Nephron progenitor cell (in vitro differentiated cells): ENCODE measurements around the gene NFRKB.

Source experiments
- DNase-seq: peaks from one replicate; pipeline ENCODE4 v3.0.0; 2021
- H3K27ac Mint-ChIP-seq: 2 replicates; pipeline ENCODE4 v1.8.0; 2021; ENCODE audit warnings: mild to moderate bottlenecking, moderate library complexity, mixed read lengths
- H3K27me3 Mint-ChIP-seq: 2 replicates; pipeline ENCODE4 v1.8.0; 2021; ENCODE audit warnings: mild to moderate bottlenecking, low read depth, mixed read lengths; ENCODE audit not compliant: poor library complexity
- H3K36me3 Mint-ChIP-seq: 2 replicates; pipeline ENCODE4 v1.8.0; 2021; ENCODE audit warnings: low read depth, mixed read lengths
- H3K4me1 Mint-ChIP-seq: 2 replicates; pipeline ENCODE4 v1.8.0; 2021; ENCODE audit warnings: mixed read lengths
- H3K4me3 Mint-ChIP-seq: 2 replicates; pipeline ENCODE4 v1.8.0; 2021; ENCODE audit warnings: mild to moderate bottlenecking, moderate library complexity, mixed read lengths
- H3K9me3 Mint-ChIP-seq: 2 replicates; pipeline ENCODE4 v1.8.0; 2021; ENCODE audit warnings: mild to moderate bottlenecking, moderate library complexity, mixed read lengths
- CTCF ChIP-seq: fragments of 200-600 bp; sonication (generic); IDR thresholded peaks from 2 replicates; pipeline ENCODE4 v1.5.0; 2021; ENCODE audit warnings: antibody characterized with exemption

The NFRKB gene

DNA sequence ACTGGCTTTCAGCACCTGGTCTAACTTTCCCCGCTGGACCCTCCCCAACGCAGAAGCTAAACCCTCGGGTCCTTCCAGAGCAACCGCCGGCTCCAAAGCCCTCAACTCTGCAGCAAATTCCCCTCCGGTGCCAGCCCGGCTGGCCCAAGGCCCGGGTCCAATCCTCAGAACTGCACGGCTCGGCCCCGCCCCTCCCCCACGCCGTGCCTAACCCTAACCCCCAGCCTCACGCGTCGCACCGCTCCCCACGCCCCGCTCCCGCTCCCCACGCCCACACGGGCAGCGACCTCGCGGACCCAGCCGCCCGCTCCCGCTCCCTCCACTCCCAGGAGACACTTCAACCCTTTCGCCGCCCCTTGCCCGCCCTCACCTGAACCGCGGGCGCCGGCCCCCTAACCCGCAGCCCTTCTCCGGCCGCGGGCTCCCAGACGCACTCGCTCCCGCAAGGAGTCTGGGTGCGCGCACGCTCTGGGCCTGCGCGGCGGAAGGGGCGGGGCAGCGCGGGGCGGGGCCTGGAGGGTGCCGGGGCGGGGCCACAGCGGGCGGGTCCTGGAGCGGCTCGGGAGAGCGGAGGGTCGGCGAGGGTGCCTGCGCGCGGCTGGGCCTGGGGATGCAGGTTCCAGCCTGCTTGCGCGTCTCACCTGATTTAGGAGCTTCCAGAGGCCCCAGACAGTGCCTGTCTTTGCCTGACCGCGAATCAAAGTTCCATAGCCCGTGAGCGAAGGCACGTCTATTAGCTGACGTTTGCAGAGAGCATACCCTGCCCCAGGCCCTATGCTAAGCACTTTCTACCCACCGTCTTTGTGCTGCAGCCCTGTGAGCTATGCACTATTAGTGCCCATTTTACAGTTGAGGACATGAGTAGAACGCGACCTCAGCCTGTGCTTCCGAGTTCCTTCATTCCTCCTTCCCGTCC is at the start of gene NFRKB:
Gene NFRKB (minus strand): TSS at position 453 of the 916 bp plus-strand sequence. CDS start 2,729 bp downstream, outside the sequence.
- Mint-ChIP-seq H3K4me1 (peaks cover 37% of the 10 kb centered on the region), H3K9me3 (peaks cover 8% of the 10 kb centered on the region), H3K4me3 (peak within 1 kb of the TSS; percentile 93), H3K36me3 (peaks cover 64% of the 10 kb centered on the region), H3K27me3 (peaks cover 4% of the 10 kb centered on the region), H3K27ac (peak within 1 kb of the TSS; percentile 36)
- DNase-seq = peak; percentile 94
- TF ChIP-seq CTCF = no peak

- TF ChIP-seq CTCF = no peak
- Mint-ChIP-seq H3K27ac (no peak overlapping the region), H3K4me1 (peaks cover 29% of the 10 kb centered on the region), H3K9me3 (no peaks in the 10 kb centered on the region), H3K4me3 (no peak overlapping the region), H3K36me3 (peaks cover 46% of the 10 kb centered on the region), H3K27me3 (peaks cover 4% of the 10 kb centered on the region)
- DNase-seq = no peak
Measured at GRCh38 chr11:129944696-129945095, 49.3 kb upstream of the NFRKB start.

GRCh38 chr11:129943036-129943435 is 47.7 kb upstream of the NFRKB start:
- Mint-ChIP-seq H3K9me3 (no peaks in the 10 kb centered on the region), H3K4me1 (peaks cover 24% of the 10 kb centered on the region), H3K4me3 (no peak overlapping the region), H3K27ac (no peak overlapping the region), H3K36me3 (peaks cover 53% of the 10 kb centered on the region), H3K27me3 (peaks cover 4% of the 10 kb centered on the region)
- no peak for TF ChIP-seq CTCF
- DNase-seq = no peak

GRCh38 chr11:129939510-129939909 is 44.1 kb upstream of the NFRKB start:
- DNase-seq = no peak
- no peak overlapping the region for H3K4me3 Mint-ChIP-seq

GRCh38 chr11:129938764-129939163 is 43.4 kb upstream of the NFRKB start:
- peaks cover 30% of the 10 kb centered on the region for H3K36me3 Mint-ChIP-seq
- H3K4me1 Mint-ChIP-seq = peaks cover 25% of the 10 kb centered on the region
- no peak overlapping the region for H3K27ac Mint-ChIP-seq
- no peak for DNase-seq
- no peaks in the 10 kb centered on the region for H3K9me3 Mint-ChIP-seq
- peaks cover 6% of the 10 kb centered on the region for H3K27me3 Mint-ChIP-seq
- no peak for TF ChIP-seq CTCF
- no peak overlapping the region for H3K4me3 Mint-ChIP-seq

More at GRCh38 chr11:129939510-129939909, 44.1 kb upstream of the NFRKB start:
- Mint-ChIP-seq H3K36me3 (peaks cover 26% of the 10 kb centered on the region), H3K9me3 (no peaks in the 10 kb centered on the region), H3K4me1 (peaks cover 18% of the 10 kb centered on the region), H3K27ac (no peak overlapping the region), H3K27me3 (peaks cover under 1% of the 10 kb centered on the region)
- no peak for TF ChIP-seq CTCF
